Stomach (tissue), 9 donors: ENCODE measurements around the gene MRGPRG. TPM values are rescaled to one million over a fixed set of nuclear protein-coding genes. Genes with fewer than 3 reads are reported as not detected.

Experiments
- DNase-seq, 2 donors: peaks; one replicate each; pipeline versions ENCODE4 v3.0.0 to v3.0.0-alpha.2; 2013 to 2019
- H3K27ac ChIP-seq, 5 donors: fragments of 200-600 bp in 4 of 5; sonication (generic) in 4 of 5; one replicate each; pipeline ENCODE4 v1.5.1; 2013 to 2019; ENCODE audit warnings: mild to moderate bottlenecking in 1 of 5, moderate library complexity in 1 of 5
- H3K27me3 ChIP-seq, 3 donors: fragments of 200-600 bp; sonication (generic); one replicate each; pipeline ENCODE4 v1.5.1; 2017 to 2019; ENCODE audit warnings: mixed run types in 1 of 3
- H3K36me3 ChIP-seq, 4 donors: fragments of 200-600 bp; sonication (generic); 1 replicate in 3 of 4; 2 replicates in 1 of 4; pipeline ENCODE4 v1.5.1; 2016 to 2019
- H3K4me1 ChIP-seq, 4 donors: fragments of 200-600 bp; sonication (generic); one replicate each; pipeline ENCODE4 v1.5.1; 2016 to 2019
- H3K4me3 ChIP-seq, 4 donors: fragments of 200-600 bp; sonication (generic) in 3 of 4; one replicate each; pipeline ENCODE4 v1.5.1; 2016 to 2019; ENCODE audit warnings: mild to moderate bottlenecking in 1 of 4
- H3K9me3 ChIP-seq, 4 donors: fragments of 200-600 bp; sonication (generic); one replicate each; pipeline ENCODE4 v1.5.1; 2016 to 2019
- EP300 ChIP-seq: sonication (generic); formaldehyde crosslinking; IDR thresholded peaks from one replicate; pipeline ENCODE4 v1.6.1; 2017; ENCODE audit warnings: antibody characterized with exemption
- POLR2A ChIP-seq, 4 donors: fragments of 450-650 bp; IDR thresholded peaks; one replicate each; pipeline ENCODE4 v1.6.1; 2016; ENCODE audit warnings: antibody characterized with exemption in 4 of 4, control low read depth in 2 of 4, mild to moderate bottlenecking in 1 of 4, moderate library complexity in 1 of 4
- POLR2AphosphoS5 ChIP-seq, 3 donors: sonication (generic); formaldehyde crosslinking; IDR thresholded peaks; one replicate each; pipeline ENCODE4 v1.6.1; 2016; ENCODE audit warnings: antibody characterized with exemption in 3 of 3
- WGBS, 5 donors: extraction: QIAGEN DNeasy Blood & Tissue Kit in 3 of 5; methylation state at CpG; one replicate each; pipeline versions ENCODE4 v1.1.5 to v1.1.7; 2013 to 2018; 5-methylcytosine and 5-hydroxymethylcytosine counted together
- intact Hi-C: fragments of 100-400 bp; cut with DNase I; formaldehyde crosslinking; loops from one replicate; pipeline ENCODE4 v1.15.1; 2023; ENCODE audit warnings: low total_unique reads
- polyA plus RNA-seq, 3 donors: library from polyadenylated mRNA; stranded (reverse); fragments of 200-250 nt; gene quantifications; one replicate each; pipeline ENCODE4 v1.2.3, GENCODE V29; 2013
- total RNA-seq, 5 donors: library from RNA; depleted of rRNA; stranded (reverse); fragments of >200 nt; gene quantifications; one replicate each; pipeline versions ENCODE4 v1.1.0 to v1.2.3, GENCODE V29; 2014 to 2016
- TF ChIP-seq, protein P1 (sequence below), 7 experiments: fragments of 450-650 bp in 4 of 7; fragments of 200-600 bp in 3 of 7; sonication (generic) in 3 of 7; IDR thresholded peaks; one replicate each; pipeline ENCODE4 v1.5.1; 2016 to 2019; ENCODE audit warnings: antibody characterized with exemption in 7 of 7, control low read depth in 2 of 7, mild to moderate bottlenecking in 1 of 7
- donor health status: healthy with polysubstance abuse.
- donor health status: Bipolar disorder and iron deficiency.
- donor health status: healthy.

Gene MRGPRG
- total and polyA plus RNA-seq, 8 donors = not detected

GRCh38 chr11:3173795-3174194 lies 44.8 kb downstream of the MRGPRG start:
- H3K27me3 ChIP-seq = peaks cover 0 to 7% (median 4%) of the 10 kb centered on the region in 3 donors
- no peak overlapping the region for H3K27ac ChIP-seq
- WGBS, 5 donors = 96 to 100% (median 98%) methylated on average over 2 of the region's 2 CpGs
- H3K9me3 ChIP-seq = peaks cover 0 to 15% (median 8%) of the 10 kb centered on the region in 4 donors
- intact Hi-C loops = no loop called here
- H3K4me1 ChIP-seq = peaks cover 13 to 16% (median 15%) of the 10 kb centered on the region in 4 donors
- no peak overlapping the region for H3K4me3 ChIP-seq
- no peak for DNase-seq
- TF ChIP-seq, protein P1, sequence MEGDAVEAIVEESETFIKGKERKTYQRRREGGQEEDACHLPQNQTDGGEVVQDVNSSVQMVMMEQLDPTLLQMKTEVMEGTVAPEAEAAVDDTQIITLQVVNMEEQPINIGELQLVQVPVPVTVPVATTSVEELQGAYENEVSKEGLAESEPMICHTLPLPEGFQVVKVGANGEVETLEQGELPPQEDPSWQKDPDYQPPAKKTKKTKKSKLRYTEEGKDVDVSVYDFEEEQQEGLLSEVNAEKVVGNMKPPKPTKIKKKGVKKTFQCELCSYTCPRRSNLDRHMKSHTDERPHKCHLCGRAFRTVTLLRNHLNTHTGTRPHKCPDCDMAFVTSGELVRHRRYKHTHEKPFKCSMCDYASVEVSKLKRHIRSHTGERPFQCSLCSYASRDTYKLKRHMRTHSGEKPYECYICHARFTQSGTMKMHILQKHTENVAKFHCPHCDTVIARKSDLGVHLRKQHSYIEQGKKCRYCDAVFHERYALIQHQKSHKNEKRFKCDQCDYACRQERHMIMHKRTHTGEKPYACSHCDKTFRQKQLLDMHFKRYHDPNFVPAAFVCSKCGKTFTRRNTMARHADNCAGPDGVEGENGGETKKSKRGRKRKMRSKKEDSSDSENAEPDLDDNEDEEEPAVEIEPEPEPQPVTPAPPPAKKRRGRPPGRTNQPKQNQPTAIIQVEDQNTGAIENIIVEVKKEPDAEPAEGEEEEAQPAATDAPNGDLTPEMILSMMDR (IDR thresholded peaks at IDR 0.05) = no peak
- TF ChIP-seq EP300 = no peak
- no peak for TF ChIP-seq POLR2AphosphoS5 (IDR thresholded peaks at IDR 0.05)
- TF ChIP-seq POLR2A (IDR thresholded peaks at IDR 0.05) = no peak
- H3K36me3 ChIP-seq = no peaks in the 10 kb centered on the region

GRCh38 chr11:3171931-3172560 lies 46.6 kb downstream of the MRGPRG start:
- Histone ChIP-seq H3K4me1 (peaks cover 13 to 17% (median 15%) of the 10 kb centered on the region in 4 donors), H3K4me3 (no peak overlapping the region), H3K27me3 (peaks cover 0 to 7% (median 5%) of the 10 kb centered on the region in 3 donors), H3K36me3 (no peaks in the 10 kb centered on the region), H3K9me3 (peaks cover 0 to 13% (median 8%) of the 10 kb centered on the region in 4 donors), H3K27ac (no peak overlapping the region)
- intact Hi-C loops = no loop called here
- DNase-seq = no peak
- TF ChIP-seq EP300 (no peak), POLR2A (IDR thresholded peaks at IDR 0.05) (no peak), POLR2AphosphoS5 (IDR thresholded peaks at IDR 0.05) (no peak)
- TF ChIP-seq, protein P1 (IDR thresholded peaks at IDR 0.05) = no peak
- 73 to 79% (median 78%) methylated on average over 12 of the region's 12 CpGs for WGBS, 5 donors

- no peak for DNase-seq
- H3K9me3 ChIP-seq = peaks cover 0 to 6% (median 1%) of the 10 kb centered on the region in 4 donors
- H3K27me3 ChIP-seq = peaks cover 0 to 10% (median 7%) of the 10 kb centered on the region in 3 donors
- H3K4me1 ChIP-seq = peaks cover 13 to 20% (median 16%) of the 10 kb centered on the region in 4 donors
- no peaks in the 10 kb centered on the region for H3K36me3 ChIP-seq
- TF ChIP-seq, protein P1 (IDR thresholded peaks at IDR 0.05) = no peak
- no peak for TF ChIP-seq POLR2A (IDR thresholded peaks at IDR 0.05)
- no peak overlapping the region for H3K4me3 ChIP-seq
- 72 to 87% (median 77%) methylated on average over 10 to 24 of the region's 24 CpGs for WGBS, 5 donors
- intact Hi-C loops = no loop called here
- H3K27ac ChIP-seq = no peak overlapping the region
Observed at GRCh38 chr11:3170756-3171650, 47.6 kb downstream of the MRGPRG start.

GRCh38 chr11:3170044-3170755 lies 48.4 kb downstream of the MRGPRG start:
- H3K27ac ChIP-seq = peak overlapping the region in 2 of 5 donors; percentile 61 to 75
- H3K4me3 ChIP-seq = peak overlapping the region in 1 of 4 donors; percentile 41
- 38 to 58% (median 55%) methylated on average over 11 to 18 of the region's 18 CpGs for WGBS, 5 donors
- intact Hi-C loops = no loop called here
- H3K27me3 ChIP-seq = peaks cover 0 to 10% (median 7%) of the 10 kb centered on the region in 3 donors
- no peaks in the 10 kb centered on the region for H3K9me3 ChIP-seq
- H3K4me1 ChIP-seq = peaks cover 21 to 28% (median 23%) of the 10 kb centered on the region in 4 donors
- DNase-seq = no peak
- H3K36me3 ChIP-seq = no peaks in the 10 kb centered on the region
- TF ChIP-seq POLR2AphosphoS5 (IDR thresholded peaks at IDR 0.05) (no peak), POLR2A (IDR thresholded peaks at IDR 0.05) (no peak), EP300 (no peak)
- TF ChIP-seq, protein P1 (IDR thresholded peaks at IDR 0.05) = no peak
